B cell (primary cell): Measurements from ENCODE around the gene HCK. TPM values are rescaled to one million over a fixed set of nuclear protein-coding genes. Genes with fewer than 3 reads are reported as not detected.

Experiments
- ATAC-seq: fragments of 200-7000 bp; cut with Tn5 transposase; one replicate; pipeline ENCODE4 v1.10.0; 2021; ENCODE audit warnings: low read depth, mild to moderate bottlenecking, moderate number of reproducible peaks, moderate library complexity
- CTCF ChIA-PET: fragments of 350-600 bp; sonication (Branson Sonifier 250); formaldehyde crosslinking; loops from one replicate; lab custom pipeline; 2021; ENCODE audit warnings: antibody characterized with exemption, inconsistent platforms; lab: Charles Lee
- POLR2A ChIA-PET: fragments of 350-600 bp; sonication (Branson Sonifier 250); formaldehyde crosslinking; loops from one replicate; lab custom pipeline; 2021; ENCODE audit warnings: antibody characterized with exemption; lab: Charles Lee
- DNase-seq: peaks from one replicate; pipeline ENCODE4 v3.0.0; 2013
- H2AFZ ChIP-seq: 2 replicates; pipeline ENCODE4 v1.6.1; 2012; ENCODE audit warnings: mild to moderate bottlenecking, low read depth, low read length; ENCODE audit not compliant: insufficient read depth, poor library complexity, severe bottlenecking
- H3K27ac ChIP-seq, 2 donors: 1 replicate in 1 of 2; 2 replicates in 1 of 2; pipeline ENCODE4 v1.5.1; 2012 to 2013; ENCODE audit warnings: low read length in 2 of 2, mild to moderate bottlenecking in 2 of 2, moderate library complexity in 1 of 2
- H3K27me3 ChIP-seq, 4 experiments: fragments of 200-600 bp in 1 of 4; sonication (generic) in 1 of 4; replicated peaks in 1 of 4; 1 replicate in 2 of 4; 2 replicates in 2 of 4; pipeline versions ENCODE4 v1.6.1 to v1.7.0; 2013 to 2016; ENCODE audit warnings: low read length in 3 of 4, mild to moderate bottlenecking in 2 of 4, mixed read lengths in 1 of 4, moderate library complexity in 1 of 4; ENCODE audit not compliant: insufficient read depth in 4 of 4, control insufficient read depth in 3 of 4; ENCODE audit errors: control extremely low read depth in 1 of 4
- H3K36me3 ChIP-seq, 2 experiments: replicated peaks in 1 of 2; 1 replicate in 1 of 2; 2 replicates in 1 of 2; pipeline versions ENCODE4 v1.6.1 to v1.7.1; 2013; ENCODE audit warnings: low read length in 1 of 2; ENCODE audit not compliant: insufficient read depth in 2 of 2, control insufficient read depth in 1 of 2; ENCODE audit errors: control extremely low read depth in 1 of 2, extremely low read depth in 1 of 2
- H3K4me1 ChIP-seq, 2 donors: fragments of 200-600 bp in 1 of 2; sonication (generic) in 1 of 2; 1 replicate in 1 of 2; 2 replicates in 1 of 2; pipeline versions ENCODE4 v1.5.1 to v1.6.1; 2013 to 2017; ENCODE audit warnings: low read length in 2 of 2; ENCODE audit not compliant: control insufficient read depth in 2 of 2, insufficient read depth in 2 of 2
- H3K4me2 ChIP-seq: replicated peaks from 2 replicates; pipeline ENCODE3; 2012; ENCODE audit warnings: mild to moderate bottlenecking, low read depth, low read length; ENCODE audit not compliant: poor library complexity, severe bottlenecking
- H3K4me3 ChIP-seq, 5 experiments: fragments of 200-600 bp in 1 of 5; sonication (generic) in 1 of 5; 1 replicate in 3 of 5; 2 replicates in 2 of 5; pipeline versions ENCODE4 v1.5.1 to v1.7.0; 2011 to 2016; ENCODE audit warnings: low read length in 4 of 5, mild to moderate bottlenecking in 4 of 5, low read depth in 2 of 5, control low read depth in 1 of 5, moderate library complexity in 1 of 5; ENCODE audit not compliant: insufficient read depth in 1 of 5; ENCODE audit errors: control extremely low read depth in 1 of 5, extremely low read depth in 1 of 5
- H3K79me2 ChIP-seq: fragments of 200-600 bp; sonication (generic); one replicate; pipeline ENCODE4 v1.6.0; 2016; ENCODE audit warnings: low read length; ENCODE audit not compliant: control insufficient read depth, insufficient read depth
- H3K9ac ChIP-seq: fragments of 200-600 bp; sonication (generic); 2 replicates; pipeline ENCODE4 v1.6.1; 2017; ENCODE audit warnings: mild to moderate bottlenecking, low read length, moderate library complexity
- H3K9me3 ChIP-seq, 3 donors: one replicate each; pipeline versions ENCODE4 v1.6.1 to v1.7.1; 2013; ENCODE audit warnings: low read length in 2 of 3; ENCODE audit not compliant: control insufficient read depth in 2 of 3, insufficient read depth in 1 of 3; ENCODE audit errors: control extremely low read depth in 1 of 3
- H4K20me1 ChIP-seq: 2 replicates; pipeline ENCODE4 v1.6.0; 2012; ENCODE audit warnings: mild to moderate bottlenecking, low read length; ENCODE audit not compliant: insufficient read depth, control insufficient read depth, poor library complexity, severe bottlenecking
- H3K27ac Mint-ChIP-seq: one replicate; pipeline ENCODE4 v1.8.0; 2021; ENCODE audit warnings: mixed read lengths
- H3K27me3 Mint-ChIP-seq: one replicate; pipeline ENCODE4 v1.8.0; 2021; ENCODE audit warnings: mixed read lengths
- H3K4me1 Mint-ChIP-seq: one replicate; pipeline ENCODE4 v1.8.0; 2021; ENCODE audit warnings: mixed read lengths
- H3K4me3 Mint-ChIP-seq: one replicate; pipeline ENCODE4 v1.8.0; 2021; ENCODE audit warnings: mixed read lengths
- H3K9me3 Mint-ChIP-seq: one replicate; pipeline ENCODE4 v1.8.0; 2022; ENCODE audit warnings: mixed read lengths; ENCODE audit not compliant: insufficient read depth
- EZH2 ChIP-seq: IDR thresholded peaks from 2 replicates; pipeline ENCODE4 v1.6.1; 2012; ENCODE audit warnings: borderline replicate concordance, low read depth, mild to moderate bottlenecking, moderate library complexity, low read length; ENCODE audit not compliant: insufficient read depth, poor library complexity, severe bottlenecking
- WGBS: methylation state at CpG from one replicate; pipeline ENCODE4 v1.1.5; 2013; ENCODE audit warnings: missing lambda C conversion rate; ENCODE audit not compliant: insufficient coverage; 5-methylcytosine and 5-hydroxymethylcytosine counted together
- intact Hi-C: fragments of 100-400 bp; cut with micrococcal nuclease; formaldehyde crosslinking; loops from one replicate; pipeline ENCODE4 v1.10.0; 2022
- polyA plus RNA-seq: library from polyadenylated mRNA; depleted of rRNA; stranded (reverse); fragments of >200 nt; gene quantifications from 2 replicates; pipeline ENCODE4 v1.2.3, GENCODE V29; 2012
- total RNA-seq, 2 donors: library from RNA; stranded (reverse); fragments of 120-200 nt in 1 of 2; gene quantifications; 1 replicate in 1 of 2; 2 replicates in 1 of 2; pipeline versions ENCODE4 v1.2.3 to v1.2.4, GENCODE V29; 2013 to 2022
- TF ChIP-seq, protein P1 (sequence below): fragments of 200-600 bp; IDR thresholded peaks from one replicate; pipeline ENCODE4 v1.8.0; 2022; ENCODE audit warnings: antibody characterized with exemption, mild to moderate bottlenecking

The HCK gene
- total and polyA plus RNA-seq, 2 donors (not counting 1 experiment from before 2014, with no cell fraction given) = 33.3 to 48.6 TPM

DNA sequence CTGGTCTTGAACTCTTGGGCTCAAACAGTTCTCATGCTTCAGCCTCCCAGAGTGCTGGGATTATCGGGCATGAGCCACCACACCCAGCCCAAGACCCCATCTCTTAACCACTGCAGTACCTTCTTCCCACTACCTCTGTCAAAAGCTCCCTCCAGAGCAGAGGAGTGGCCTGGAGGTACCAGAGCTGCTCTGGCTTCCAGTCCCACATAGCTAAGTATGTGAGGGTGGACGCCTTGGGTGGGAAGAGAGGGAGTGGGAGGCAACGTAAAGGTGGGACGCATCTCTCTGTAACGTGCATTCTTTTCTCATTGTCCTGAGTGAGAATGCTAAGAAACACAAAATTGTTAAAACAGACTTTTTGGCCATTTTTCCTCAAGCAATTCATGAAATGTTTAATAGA lies 82.0 kb downstream of the HCK start:
- Histone ChIP-seq H3K27ac (no peak overlapping the region), H2AFZ (no peak overlapping the region), H3K9ac (no peak overlapping the region), H3K79me2 (peaks cover 50% of the 10 kb centered on the region), H3K36me3 (peaks cover 0 to 40% of the 10 kb centered on the region in 2 experiments), H3K27me3 (no peaks in the 10 kb centered on the region), H3K9me3 (no peaks in the 10 kb centered on the region), H4K20me1 (peaks cover 32% of the 10 kb centered on the region), H3K4me2 (no peak overlapping the region), H3K4me3 (no peak overlapping the region), H3K4me1 (no peaks in the 10 kb centered on the region)
- ChIA-PET CTCF (interaction anchor here (1.0 to 1.3 kb wide), 2 partner anchors 102 to 311 kb away, joined by 3 to 4 read pairs; no protein-coding TSS in a partner anchor), POLR2A (no interaction called here)
- WGBS = 100% methylated on average over 1 of the region's 5 CpGs
- Mint-ChIP-seq H3K4me3 (no peak overlapping the region), H3K27me3 (no peaks in the 10 kb centered on the region), H3K9me3 (no peaks in the 10 kb centered on the region), H3K4me1 (peaks cover 11% of the 10 kb centered on the region), H3K27ac (no peak overlapping the region)
- no peak for TF ChIP-seq EZH2
- TF ChIP-seq, protein P1, sequence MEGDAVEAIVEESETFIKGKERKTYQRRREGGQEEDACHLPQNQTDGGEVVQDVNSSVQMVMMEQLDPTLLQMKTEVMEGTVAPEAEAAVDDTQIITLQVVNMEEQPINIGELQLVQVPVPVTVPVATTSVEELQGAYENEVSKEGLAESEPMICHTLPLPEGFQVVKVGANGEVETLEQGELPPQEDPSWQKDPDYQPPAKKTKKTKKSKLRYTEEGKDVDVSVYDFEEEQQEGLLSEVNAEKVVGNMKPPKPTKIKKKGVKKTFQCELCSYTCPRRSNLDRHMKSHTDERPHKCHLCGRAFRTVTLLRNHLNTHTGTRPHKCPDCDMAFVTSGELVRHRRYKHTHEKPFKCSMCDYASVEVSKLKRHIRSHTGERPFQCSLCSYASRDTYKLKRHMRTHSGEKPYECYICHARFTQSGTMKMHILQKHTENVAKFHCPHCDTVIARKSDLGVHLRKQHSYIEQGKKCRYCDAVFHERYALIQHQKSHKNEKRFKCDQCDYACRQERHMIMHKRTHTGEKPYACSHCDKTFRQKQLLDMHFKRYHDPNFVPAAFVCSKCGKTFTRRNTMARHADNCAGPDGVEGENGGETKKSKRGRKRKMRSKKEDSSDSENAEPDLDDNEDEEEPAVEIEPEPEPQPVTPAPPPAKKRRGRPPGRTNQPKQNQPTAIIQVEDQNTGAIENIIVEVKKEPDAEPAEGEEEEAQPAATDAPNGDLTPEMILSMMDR = no peak
- ATAC-seq = no peak
- intact Hi-C loops = no loop called here
- DNase-seq = no peak

DNA sequence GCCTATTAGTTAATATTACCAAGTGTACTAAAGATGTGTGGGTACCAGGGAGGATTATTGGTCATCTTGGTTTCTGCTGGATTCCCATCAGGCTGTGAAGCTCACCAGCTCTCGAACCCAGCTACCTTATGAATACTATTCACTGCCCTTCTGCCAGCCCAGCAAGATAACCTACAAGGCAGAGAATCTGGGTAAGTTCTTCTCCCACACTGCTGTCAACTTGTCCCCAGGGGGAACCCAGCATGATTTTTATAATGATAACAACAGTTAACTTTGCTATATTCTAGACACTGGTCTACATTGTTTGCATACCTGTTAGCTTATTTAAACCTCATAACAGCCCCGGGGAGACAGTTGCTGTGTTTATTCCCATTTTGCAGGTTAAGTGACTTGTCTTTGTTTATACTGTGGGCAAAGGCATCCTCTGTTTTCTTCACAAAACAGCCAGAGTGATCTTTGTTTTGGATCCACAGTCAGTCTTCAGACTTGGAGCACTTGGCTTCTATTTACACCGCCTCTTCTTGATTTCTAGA lies 84.0 kb downstream of the HCK start:
- Mint-ChIP-seq H3K27ac (no peak overlapping the region), H3K4me3 (no peak overlapping the region), H3K4me1 (peaks cover 11% of the 10 kb centered on the region), H3K27me3 (no peaks in the 10 kb centered on the region), H3K9me3 (no peaks in the 10 kb centered on the region)
- 100% methylated on average over 1 of the region's 3 CpGs for WGBS
- intact Hi-C loops = no loop called here
- Histone ChIP-seq H2AFZ (no peak overlapping the region), H3K9ac (no peak overlapping the region), H3K4me3 (no peak overlapping the region), H4K20me1 (peaks cover 18% of the 10 kb centered on the region), H3K36me3 (peaks cover 0 to 56% of the 10 kb centered on the region in 2 experiments), H3K4me2 (no peak overlapping the region), H3K9me3 (no peaks in the 10 kb centered on the region), H3K4me1 (no peaks in the 10 kb centered on the region), H3K27me3 (no peaks in the 10 kb centered on the region), H3K79me2 (peaks cover 32% of the 10 kb centered on the region), H3K27ac (no peak overlapping the region)
- ChIA-PET POLR2A (no interaction called here), CTCF (interaction anchor here (1.1 kb wide), 1 partner anchor 313 kb away, joined by 3 read pairs; no protein-coding TSS in a partner anchor)
- TF ChIP-seq EZH2 = no peak
- TF ChIP-seq, protein P1 = no peak
- ATAC-seq (no peak), DNase-seq (no peak)
